SK-N-SH treated with all-trans-retinoic acid at 6 μM for 48 hours (cell line): ENCODE measurements around the gene SYNJ2.

Experiments
- ATAC-seq: fragments of 200-7000 bp; cut with Tn5 transposase; 3 replicates; pipeline ENCODE4 v1.9.1; 2020; ENCODE audit warnings: mild to moderate bottlenecking, moderate library complexity
- ARNTL ChIP-seq: fragments of 450-650 bp; formaldehyde crosslinking; IDR thresholded peaks from 2 replicates; pipeline ENCODE4 v1.5.0; 2020; ENCODE audit warnings: low read depth, mild to moderate bottlenecking, moderate library complexity, borderline replicate concordance
- CREB5 ChIP-seq: fragments of 250-450 bp; sonication (Bioruptor Pico); IDR thresholded peaks from 2 replicates; pipeline ENCODE4 v1.5.1; 2020; ENCODE audit warnings: low read depth, mild to moderate bottlenecking, moderate library complexity
- ESRRG ChIP-seq: fragments of 250-450 bp; sonication (Bioruptor Pico); IDR thresholded peaks from 2 replicates; pipeline ENCODE4 v1.6.1; 2021; ENCODE audit warnings: mild to moderate bottlenecking
- GLIS3 ChIP-seq: fragments of 250-450 bp; sonication (Bioruptor Pico); IDR thresholded peaks from 2 replicates; pipeline ENCODE4 v1.5.0; 2020; ENCODE audit warnings: mild to moderate bottlenecking, moderate library complexity
- ISL1 ChIP-seq: fragments of 250-450 bp; sonication (Bioruptor Pico); IDR thresholded peaks from 2 replicates; pipeline ENCODE4 v2.1.2; 2022; ENCODE audit warnings: mild to moderate bottlenecking, moderate library complexity
- OSR1 ChIP-seq: fragments of 250-450 bp; sonication (Bioruptor Pico); IDR thresholded peaks from 2 replicates; pipeline ENCODE4 v1.8.0; 2022; ENCODE audit warnings: moderate library complexity, mild to moderate bottlenecking, inconsistent platforms
- POU6F1 ChIP-seq: fragments of 250-450 bp; sonication (Bioruptor Pico); IDR thresholded peaks from 2 replicates; pipeline ENCODE4 v1.8.0; 2021; ENCODE audit warnings: low read depth, mild to moderate bottlenecking, moderate library complexity, borderline replicate concordance
- PPARA ChIP-seq: fragments of 250-450 bp; sonication (Bioruptor Pico); IDR thresholded peaks from 2 replicates; pipeline ENCODE4 v1.5.0; 2020; ENCODE audit warnings: mild to moderate bottlenecking, borderline replicate concordance
- RARB ChIP-seq: fragments of 250-450 bp; sonication (Bioruptor Pico); IDR thresholded peaks from 2 replicates; pipeline ENCODE4 v1.8.0; 2021; ENCODE audit warnings: mild to moderate bottlenecking, moderate library complexity
- SNAI2 ChIP-seq: fragments of 250-450 bp; sonication (Bioruptor Pico); IDR thresholded peaks from 2 replicates; pipeline ENCODE4 v1.5.0; 2020; ENCODE audit warnings: mild to moderate bottlenecking, moderate library complexity
- TOX ChIP-seq: fragments of 250-450 bp; sonication (Bioruptor Pico); IDR thresholded peaks from 2 replicates; pipeline ENCODE4 v1.8.0; 2021; ENCODE audit warnings: mild to moderate bottlenecking, moderate library complexity, borderline replicate concordance
- ZC3H10 ChIP-seq: fragments of 250-450 bp; sonication (Bioruptor Pico); IDR thresholded peaks from 2 replicates; pipeline ENCODE4 v1.5.1; 2021; ENCODE audit warnings: mild to moderate bottlenecking, moderate library complexity
- ZFP3 ChIP-seq: fragments of 250-450 bp; sonication (Bioruptor Pico); IDR thresholded peaks from 2 replicates; pipeline ENCODE4 v1.5.0; 2020; ENCODE audit warnings: mild to moderate bottlenecking, moderate library complexity
- ZFP30 ChIP-seq: fragments of 450-650 bp; formaldehyde crosslinking; IDR thresholded peaks from 2 replicates; pipeline ENCODE4 v1.5.0; 2022; ENCODE audit warnings: mild to moderate bottlenecking, moderate library complexity
- ZNF565 ChIP-seq: fragments of 450-650 bp; formaldehyde crosslinking; conservative IDR thresholded peaks from 2 replicates; pipeline ENCODE4 v1.5.0; 2020; ENCODE audit warnings: low read depth, mild to moderate bottlenecking, moderate library complexity
- ZNF70 ChIP-seq: fragments of 450-650 bp; formaldehyde crosslinking; IDR thresholded peaks from 2 replicates; pipeline ENCODE4 v1.5.0; 2020; ENCODE audit warnings: mild to moderate bottlenecking, moderate library complexity
- ZNF8 ChIP-seq: fragments of 450-650 bp; formaldehyde crosslinking; IDR thresholded peaks from 2 replicates; pipeline ENCODE4 v1.5.0; 2020; ENCODE audit warnings: mild to moderate bottlenecking, moderate library complexity
- TF ChIP-seq, protein P1 (sequence below): fragments of 250-450 bp; sonication (Bioruptor Pico); IDR thresholded peaks from 2 replicates; pipeline ENCODE4 v1.8.0; 2020; ENCODE audit warnings: mild to moderate bottlenecking, moderate library complexity, borderline replicate concordance

The SYNJ2 gene

DNA sequence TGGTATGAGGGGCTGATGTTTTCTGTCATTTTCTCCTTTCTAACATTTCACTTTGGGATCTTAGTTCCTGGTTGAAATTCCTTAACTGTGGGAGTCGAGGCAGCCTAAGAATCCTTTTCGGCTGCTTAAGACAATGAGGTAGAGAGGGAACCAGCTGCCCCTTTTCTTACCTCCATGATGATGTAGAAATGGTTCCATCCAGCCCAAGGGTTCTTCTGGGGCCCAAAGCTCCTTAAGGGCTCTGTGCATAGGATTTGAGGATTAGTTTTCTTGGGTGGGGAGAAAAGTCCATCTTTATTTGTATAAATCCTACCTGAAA lies 33.5 kb downstream of the SYNJ2 start:
- no peak for ATAC-seq
- TF ChIP-seq, protein P1, sequence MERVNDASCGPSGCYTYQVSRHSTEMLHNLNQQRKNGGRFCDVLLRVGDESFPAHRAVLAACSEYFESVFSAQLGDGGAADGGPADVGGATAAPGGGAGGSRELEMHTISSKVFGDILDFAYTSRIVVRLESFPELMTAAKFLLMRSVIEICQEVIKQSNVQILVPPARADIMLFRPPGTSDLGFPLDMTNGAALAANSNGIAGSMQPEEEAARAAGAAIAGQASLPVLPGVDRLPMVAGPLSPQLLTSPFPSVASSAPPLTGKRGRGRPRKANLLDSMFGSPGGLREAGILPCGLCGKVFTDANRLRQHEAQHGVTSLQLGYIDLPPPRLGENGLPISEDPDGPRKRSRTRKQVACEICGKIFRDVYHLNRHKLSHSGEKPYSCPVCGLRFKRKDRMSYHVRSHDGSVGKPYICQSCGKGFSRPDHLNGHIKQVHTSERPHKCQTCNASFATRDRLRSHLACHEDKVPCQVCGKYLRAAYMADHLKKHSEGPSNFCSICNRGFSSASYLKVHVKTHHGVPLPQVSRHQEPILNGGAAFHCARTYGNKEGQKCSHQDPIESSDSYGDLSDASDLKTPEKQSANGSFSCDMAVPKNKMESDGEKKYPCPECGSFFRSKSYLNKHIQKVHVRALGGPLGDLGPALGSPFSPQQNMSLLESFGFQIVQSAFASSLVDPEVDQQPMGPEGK (CRISPR knock-in tag): no peak
- TF ChIP-seq ZNF8 (CRISPR knock-in tag) (no peak), ZFP30 (no peak), ISL1 (CRISPR knock-in tag) (no peak), ARNTL (CRISPR knock-in tag) (no peak), POU6F1 (CRISPR knock-in tag) (no peak), ESRRG (CRISPR knock-in tag) (no peak)
- TF ChIP-seq, all 23 proteins: peak for 0

DNA sequence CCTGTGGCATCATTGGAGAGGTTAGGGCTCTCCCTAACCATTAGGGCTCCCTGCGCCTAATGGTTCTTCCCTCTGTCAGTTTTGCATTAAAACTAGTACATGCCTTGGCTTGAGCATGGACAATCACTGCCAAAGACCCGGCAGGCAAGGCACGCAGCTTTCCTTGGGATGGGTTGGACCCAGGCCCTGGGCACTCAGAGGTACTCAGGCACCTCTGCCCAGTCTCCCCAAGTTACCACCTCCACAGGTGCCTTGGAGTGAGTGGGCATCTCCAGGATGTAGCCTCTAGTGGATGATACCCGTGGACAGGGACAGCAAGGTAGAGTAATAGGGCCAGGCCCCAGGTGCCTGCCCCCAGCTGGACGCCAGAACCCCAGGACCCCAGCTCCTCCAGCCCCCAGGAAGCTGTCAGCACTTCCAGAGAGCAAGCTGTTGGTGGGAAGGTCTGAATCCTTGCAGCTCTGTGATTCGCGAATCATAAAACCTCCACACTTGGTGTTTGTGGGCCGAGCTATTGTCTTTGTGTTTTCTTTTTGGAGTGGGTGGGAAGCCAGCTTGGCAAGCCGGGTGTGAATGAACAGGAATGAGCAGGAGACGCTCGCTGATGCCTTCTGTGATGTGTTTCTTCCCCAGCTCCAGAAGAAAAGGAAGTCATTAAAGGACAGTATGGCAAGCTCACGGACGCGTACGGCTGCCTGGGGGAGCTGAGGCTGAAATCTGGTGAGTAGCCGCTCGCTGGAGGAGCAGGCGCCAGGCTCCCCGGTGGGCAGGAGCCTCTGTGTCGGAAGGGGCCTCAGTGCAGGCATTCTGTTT lies 35.1 kb downstream of the SYNJ2 start:
- no peak for TF ChIP-seq ZC3H10 (CRISPR knock-in tag)
- TF ChIP-seq ZFP30: no peak
- no peak for TF ChIP-seq TOX (CRISPR knock-in tag)
- no peak for TF ChIP-seq OSR1
- no peak for TF ChIP-seq ZNF565 (CRISPR knock-in tag)
- TF ChIP-seq ESRRG (CRISPR knock-in tag): no peak
- TF ChIP-seq PPARA: no peak
- TF ChIP-seq ARNTL (CRISPR knock-in tag): no peak
- TF ChIP-seq, protein P1 (CRISPR knock-in tag): no peak
- no peak for TF ChIP-seq ISL1 (CRISPR knock-in tag)
- no peak for TF ChIP-seq POU6F1 (CRISPR knock-in tag)
- no peak for ATAC-seq

GRCh38 chr6:158017621-158018040 lies 36.0 kb downstream of the SYNJ2 start:
- ATAC-seq: no peak
- TF ChIP-seq CREB5 (CRISPR knock-in tag) (no peak), ZC3H10 (CRISPR knock-in tag) (no peak), OSR1 (no peak), ZNF70 (CRISPR knock-in tag) (no peak), GLIS3 (CRISPR knock-in tag) (no peak), ZNF8 (CRISPR knock-in tag) (no peak), SNAI2 (CRISPR knock-in tag) (no peak), ESRRG (CRISPR knock-in tag) (no peak), ZFP3 (CRISPR knock-in tag) (no peak), TOX (CRISPR knock-in tag) (no peak), PPARA (no peak), RARB (CRISPR knock-in tag) (no peak), ISL1 (CRISPR knock-in tag) (no peak), ZFP30 (no peak), ARNTL (CRISPR knock-in tag) (no peak)
- TF ChIP-seq, all 23 proteins: peak for 0
